ENCODE measurements around the gene PDE9A.
A peak's percentile ranks its signal among the peaks of the same experiment; 100 is the strongest.

PDE9A gene

GRCh38 chr21:42650441-42651421 lies 2.7 kb upstream of the PDE9A start:
- CTCF ChIA-PET, result no interaction called here
- DNase-seq (ENCODE audit: extremely low spot score), result no peak
- POLR2A ChIA-PET, result no interaction called here
- TF ChIP-seq SP1 (IDR thresholded peaks at IDR 0.05) (no peak), NFRKB (IDR thresholded peaks at IDR 0.05) (no peak), HDGF (IDR thresholded peaks at IDR 0.05; ENCODE audit: borderline replicate concordance) (no peak), FOXA1 (IDR thresholded peaks at IDR 0.05) (no peak), SUZ12 (IDR thresholded peaks at IDR 0.05) (no peak), BHLHE40 (IDR thresholded peaks at IDR 0.05; ENCODE audit: borderline replicate concordance) (no peak), FOXK2 (IDR thresholded peaks at IDR 0.05) (no peak), LEF1 (IDR thresholded peaks at IDR 0.05; ENCODE audit: borderline replicate concordance) (no peak), TARDBP (IDR thresholded peaks at IDR 0.05) (no peak)

DNA sequence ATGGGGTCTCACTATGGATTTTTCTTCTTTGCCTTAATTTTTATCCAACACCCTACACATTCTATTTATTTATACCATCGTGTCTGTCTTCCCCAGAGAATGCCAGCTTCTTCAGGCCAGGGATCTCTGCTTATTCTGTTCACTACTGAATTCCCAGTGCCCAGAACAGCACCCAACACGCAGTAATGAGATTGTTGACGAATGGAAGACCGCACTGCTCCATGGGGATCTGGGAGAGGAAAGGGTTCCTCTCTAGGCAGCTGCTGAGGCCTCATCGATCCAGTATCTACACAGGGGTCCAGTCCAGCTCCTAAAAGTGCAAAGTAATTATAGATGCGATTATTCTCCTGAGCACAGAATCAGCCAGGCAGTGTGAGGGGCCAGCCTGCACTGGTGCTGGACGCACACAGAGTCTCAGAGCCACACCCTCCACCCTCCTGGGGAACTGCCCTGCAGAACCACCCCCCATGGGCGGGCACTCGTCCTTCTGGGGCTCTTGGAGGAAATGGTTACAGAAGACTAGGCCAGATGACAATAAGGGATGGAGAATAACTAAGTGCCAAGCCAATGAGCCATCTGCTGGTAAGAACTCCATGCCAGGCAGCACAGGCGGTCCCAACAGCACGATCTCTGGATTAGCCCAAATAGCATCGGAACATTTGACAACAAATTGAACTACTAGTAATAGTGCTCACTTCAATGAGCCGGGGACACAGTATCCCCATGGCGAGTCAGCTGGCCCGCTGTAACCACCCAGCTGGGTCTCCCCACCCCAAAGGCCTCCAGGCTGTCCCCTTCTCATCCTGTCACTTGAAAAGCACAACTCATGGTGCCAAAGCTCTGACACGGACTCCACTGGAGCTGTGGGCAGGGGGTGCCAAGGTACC lies 1.7 kb upstream of the PDE9A start:
- TF ChIP-seq FOXA1 (IDR thresholded peaks at IDR 0.05) (no peak), ARNT (IDR thresholded peaks at IDR 0.05) (no peak), FOXM1 (IDR thresholded peaks at IDR 0.05; ENCODE audit: borderline replicate concordance) (no peak), ELF4 (IDR thresholded peaks at IDR 0.05) (no peak), ZNF384 (IDR thresholded peaks at IDR 0.05) (no peak), TARDBP (IDR thresholded peaks at IDR 0.05) (no peak), LEF1 (IDR thresholded peaks at IDR 0.05; ENCODE audit: borderline replicate concordance) (no peak), BHLHE40 (IDR thresholded peaks at IDR 0.05; ENCODE audit: borderline replicate concordance) (no peak), PKNOX1 (IDR thresholded peaks at IDR 0.05) (no peak), FOXK2 (IDR thresholded peaks at IDR 0.05) (no peak), NFRKB (IDR thresholded peaks at IDR 0.05) (no peak), HDGF (IDR thresholded peaks at IDR 0.05; ENCODE audit: borderline replicate concordance) (no peak), SP1 (IDR thresholded peaks at IDR 0.05) (no peak), SUZ12 (IDR thresholded peaks at IDR 0.05) (no peak)
- no peak for DNase-seq (ENCODE audit: extremely low spot score)
- CTCF ChIA-PET, result interaction anchor here (1.1 to 1.5 kb wide), 2 partner anchors 11 to 59 kb away, joined by 5 read pairs; no protein-coding TSS in a partner anchor
- POLR2A ChIA-PET, result interaction anchor here (0.7 kb wide), 1 partner anchor 26 kb away, joined by 3 read pairs; no protein-coding TSS in a partner anchor

DNA sequence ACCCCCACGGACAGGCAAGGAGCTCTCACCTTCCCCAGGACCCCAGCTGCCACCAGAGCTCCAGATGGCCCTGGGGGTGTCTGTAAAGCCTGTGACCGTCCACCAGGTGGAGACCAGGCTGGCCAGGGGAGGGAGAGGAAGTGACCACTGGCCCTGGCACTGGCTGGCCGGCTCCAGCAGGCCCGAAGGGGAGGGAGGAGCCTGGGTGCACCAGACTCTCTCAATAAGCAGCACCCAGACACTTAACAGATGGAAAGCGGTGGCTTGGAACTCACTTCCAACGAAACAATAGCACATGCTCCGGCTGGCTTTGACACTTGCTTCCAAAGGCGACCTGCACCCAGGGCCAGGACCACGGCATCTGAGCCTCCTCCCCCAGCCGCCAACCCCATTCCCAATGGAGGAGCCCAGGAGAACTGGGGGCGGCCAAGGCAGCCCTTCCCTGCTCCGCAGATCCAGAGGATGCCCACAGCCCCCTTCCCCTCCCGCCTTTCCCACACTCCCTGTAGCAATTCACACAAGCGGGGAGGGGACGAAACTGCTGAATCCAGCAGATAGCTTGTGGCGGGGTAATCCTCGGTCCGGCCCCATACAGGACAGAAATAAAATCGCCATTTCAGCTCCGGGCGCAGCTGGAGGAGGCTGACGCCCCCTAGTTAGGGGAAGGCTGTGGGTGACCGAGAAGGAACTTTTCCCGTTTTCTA lies 742 bp upstream of the PDE9A start:
- ChIA-PET POLR2A (interaction anchor here (0.7 kb wide), 2 partner anchors 12 to 25 kb away, joined by 3 read pairs; no protein-coding TSS in a partner anchor), CTCF (interaction anchor here (1.1 to 1.5 kb wide), 2 partner anchors 12 to 60 kb away, joined by 5 read pairs; no protein-coding TSS in a partner anchor)
- TF ChIP-seq L3MBTL2 (conservative IDR thresholded peaks at IDR 0.05) (peak; percentile 59), BHLHE40 (IDR thresholded peaks at IDR 0.05; ENCODE audit: borderline replicate concordance) (no peak), CTBP1 (IDR thresholded peaks at IDR 0.05; ENCODE audit: borderline replicate concordance) (no peak), SP1 (IDR thresholded peaks at IDR 0.05) (no peak), TARDBP (IDR thresholded peaks at IDR 0.05) (no peak), FOXM1 (IDR thresholded peaks at IDR 0.05; ENCODE audit: borderline replicate concordance) (no peak), ARNT (IDR thresholded peaks at IDR 0.05) (no peak), ZNF384 (IDR thresholded peaks at IDR 0.05) (no peak), SUZ12 (IDR thresholded peaks at IDR 0.05) (no peak)
- peak; percentile 45 for DNase-seq (ENCODE audit: extremely low spot score)

- ChIA-PET CTCF (interaction anchor here (0.9 to 1.2 kb wide), 3 partner anchors 9 to 17 kb away, joined by 3 read pairs; no protein-coding TSS in a partner anchor), POLR2A (interaction anchor here (0.9 to 1.5 kb wide), 3 partner anchors 18 to 238 kb away, joined by 3 to 5 read pairs (median 4); partner anchors contain the start of gene NDUFV3)
- TF ChIP-seq HDGF (IDR thresholded peaks at IDR 0.05; ENCODE audit: borderline replicate concordance) (no peak), TARDBP (IDR thresholded peaks at IDR 0.05) (no peak), ELF4 (IDR thresholded peaks at IDR 0.05) (no peak), SP1 (IDR thresholded peaks at IDR 0.05) (no peak), FOXA1 (IDR thresholded peaks at IDR 0.05) (no peak), BHLHE40 (IDR thresholded peaks at IDR 0.05; ENCODE audit: borderline replicate concordance) (no peak), FOXM1 (IDR thresholded peaks at IDR 0.05; ENCODE audit: borderline replicate concordance) (no peak), NFRKB (IDR thresholded peaks at IDR 0.05) (no peak), CTBP1 (IDR thresholded peaks at IDR 0.05; ENCODE audit: borderline replicate concordance) (no peak), FOXK2 (IDR thresholded peaks at IDR 0.05) (no peak), SUZ12 (IDR thresholded peaks at IDR 0.05) (no peak), LEF1 (IDR thresholded peaks at IDR 0.05; ENCODE audit: borderline replicate concordance) (no peak), L3MBTL2 (conservative IDR thresholded peaks at IDR 0.05) (no peak)
- DNase-seq (ENCODE audit: extremely low spot score), result peak; percentile 50
Observed at GRCh38 chr21:42654179-42654912, 925 bp downstream of the PDE9A start.
